GM21423 (cell line): ENCODE results near the gene RALA.

Source experiments
- ATAC-seq: cut with Tn5 transposase; IDR thresholded peaks from one replicate; pipeline ENCODE4 v1.9.1; 2021; ENCODE audit warnings: mild to moderate bottlenecking, moderate library complexity; ENCODE audit not compliant: unreplicated experiment

The RALA gene

DNA sequence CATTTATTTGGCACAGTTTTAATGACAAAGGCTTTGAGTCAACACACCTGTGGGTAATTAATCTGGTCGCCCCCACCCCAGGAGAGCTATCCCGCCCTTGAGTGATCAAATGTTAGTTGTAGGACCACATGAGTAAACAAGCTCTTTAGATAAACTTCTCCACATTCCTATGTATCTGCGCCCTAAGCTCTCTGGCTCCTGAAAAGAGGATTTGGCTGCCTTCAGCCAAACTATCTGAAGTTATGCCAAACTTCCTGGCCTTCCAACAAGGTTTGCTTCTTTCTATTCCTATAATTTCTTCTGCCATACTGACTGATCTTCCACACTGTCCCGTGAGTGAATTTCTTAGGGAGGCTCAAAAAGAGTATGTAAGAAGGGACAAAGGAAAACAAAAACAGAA lies 134.2 kb downstream of the RALA start:
- no peak for ATAC-seq
